PFSK-1 (cell line): ENCODE measurements around the gene ARHGEF19.

ENCODE experiments used
- POLR2AphosphoS5 ChIP-seq: IDR thresholded peaks from 2 replicates; pipeline ENCODE4 v1.6.1; 2012; ENCODE audit warnings: low read depth, mild to moderate bottlenecking, control low read depth, low read length, moderate library complexity
- SIN3A ChIP-seq: IDR thresholded peaks from 2 replicates; pipeline ENCODE4 v1.6.1; 2012; ENCODE audit warnings: mild to moderate bottlenecking, low read length, moderate library complexity, borderline replicate concordance; ENCODE audit not compliant: insufficient read depth
- TAF1 ChIP-seq: IDR thresholded peaks from 2 replicates; pipeline ENCODE4 v1.6.1; 2012; ENCODE audit warnings: low read length, control low read depth, borderline replicate concordance; ENCODE audit not compliant: insufficient read depth
- TF ChIP-seq, protein P1 (sequence below), 2 experiments: IDR thresholded peaks; 2 replicates each; pipeline versions ENCODE4 v1.6.1 to v1.8.0; 2011 to 2012; ENCODE audit warnings: low read depth in 2 of 2, low read length in 2 of 2, control low read depth in 1 of 2, inconsistent platforms in 1 of 2, mild to moderate bottlenecking in 1 of 2, moderate library complexity in 1 of 2; ENCODE audit not compliant: insufficient read depth in 1 of 2

DNA sequence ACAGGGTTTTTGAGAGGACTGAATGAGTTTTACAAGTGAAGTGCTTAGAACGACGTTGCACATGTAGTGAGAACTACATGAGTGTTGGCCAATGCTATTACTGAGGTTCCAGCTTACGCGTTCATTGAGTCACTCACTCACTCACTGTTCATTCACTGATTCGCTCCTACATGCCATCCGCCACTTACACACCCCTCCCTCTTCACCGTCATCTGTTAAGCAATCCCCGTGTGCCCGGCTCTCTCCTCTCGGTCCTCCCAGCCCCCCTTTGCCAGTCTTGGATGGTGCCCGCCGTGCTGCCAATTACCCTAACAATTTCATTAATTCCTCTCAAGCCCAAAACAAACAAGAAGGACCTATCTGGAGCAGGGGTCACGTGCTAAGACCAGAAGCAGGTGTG lies 29.3 kb downstream of the ARHGEF19 start:
- TF ChIP-seq SIN3A (no peak), TAF1 (no peak), POLR2AphosphoS5 (no peak)
- TF ChIP-seq, protein P1, sequence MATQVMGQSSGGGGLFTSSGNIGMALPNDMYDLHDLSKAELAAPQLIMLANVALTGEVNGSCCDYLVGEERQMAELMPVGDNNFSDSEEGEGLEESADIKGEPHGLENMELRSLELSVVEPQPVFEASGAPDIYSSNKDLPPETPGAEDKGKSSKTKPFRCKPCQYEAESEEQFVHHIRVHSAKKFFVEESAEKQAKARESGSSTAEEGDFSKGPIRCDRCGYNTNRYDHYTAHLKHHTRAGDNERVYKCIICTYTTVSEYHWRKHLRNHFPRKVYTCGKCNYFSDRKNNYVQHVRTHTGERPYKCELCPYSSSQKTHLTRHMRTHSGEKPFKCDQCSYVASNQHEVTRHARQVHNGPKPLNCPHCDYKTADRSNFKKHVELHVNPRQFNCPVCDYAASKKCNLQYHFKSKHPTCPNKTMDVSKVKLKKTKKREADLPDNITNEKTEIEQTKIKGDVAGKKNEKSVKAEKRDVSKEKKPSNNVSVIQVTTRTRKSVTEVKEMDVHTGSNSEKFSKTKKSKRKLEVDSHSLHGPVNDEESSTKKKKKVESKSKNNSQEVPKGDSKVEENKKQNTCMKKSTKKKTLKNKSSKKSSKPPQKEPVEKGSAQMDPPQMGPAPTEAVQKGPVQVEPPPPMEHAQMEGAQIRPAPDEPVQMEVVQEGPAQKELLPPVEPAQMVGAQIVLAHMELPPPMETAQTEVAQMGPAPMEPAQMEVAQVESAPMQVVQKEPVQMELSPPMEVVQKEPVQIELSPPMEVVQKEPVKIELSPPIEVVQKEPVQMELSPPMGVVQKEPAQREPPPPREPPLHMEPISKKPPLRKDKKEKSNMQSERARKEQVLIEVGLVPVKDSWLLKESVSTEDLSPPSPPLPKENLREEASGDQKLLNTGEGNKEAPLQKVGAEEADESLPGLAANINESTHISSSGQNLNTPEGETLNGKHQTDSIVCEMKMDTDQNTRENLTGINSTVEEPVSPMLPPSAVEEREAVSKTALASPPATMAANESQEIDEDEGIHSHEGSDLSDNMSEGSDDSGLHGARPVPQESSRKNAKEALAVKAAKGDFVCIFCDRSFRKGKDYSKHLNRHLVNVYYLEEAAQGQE (IDR thresholded peaks at IDR 0.05; ENCODE audit: insufficient read depth in 1 of 2, low read depth in 2 of 2, low read length in 2 of 2), result no peak
